Left ventricle myocardium inferior (tissue), 1 donor: ENCODE data around the gene RAD51B. TPM values are rescaled to one million over a fixed set of nuclear protein-coding genes. Genes with fewer than 3 reads are reported as not detected.
A peak's percentile ranks its signal among the peaks of the same experiment; 100 is the strongest.

Source experiments
- DNase-seq: peaks from one replicate; pipeline ENCODE4 v3.0.0-alpha.2; 2020
- H3K27ac ChIP-seq: fragments of 200-600 bp; replicated peaks from 2 replicates; pipeline ENCODE4 v1.8.0; 2021
- H3K27me3 ChIP-seq: fragments of 200-600 bp; 2 replicates; pipeline ENCODE4 v1.8.0; 2021; ENCODE audit warnings: low read depth
- H3K36me3 ChIP-seq: fragments of 200-600 bp; 2 replicates; pipeline ENCODE4 v1.8.0; 2021
- H3K4me1 ChIP-seq: fragments of 200-600 bp; 2 replicates; pipeline ENCODE4 v1.8.0; 2021
- H3K4me3 ChIP-seq: fragments of 200-600 bp; 2 replicates; pipeline ENCODE4 v1.8.0; 2021; ENCODE audit warnings: mild to moderate bottlenecking, moderate library complexity
- H3K9me3 ChIP-seq: fragments of 200-600 bp; replicated peaks from 2 replicates; pipeline ENCODE4 v1.8.0; 2021
- CTCF ChIP-seq: fragments of 200-600 bp; IDR thresholded peaks from 2 replicates; pipeline ENCODE4 v1.8.0; 2021; ENCODE audit warnings: antibody characterized with exemption, mild to moderate bottlenecking, borderline replicate concordance
- intact Hi-C: fragments of 100-400 bp; cut with micrococcal nuclease; formaldehyde crosslinking; loops from one replicate; pipeline ENCODE4 v1.11.0; 2022
- total RNA-seq: library from RNA; stranded (reverse); fragmentation: NEBNext Ultra II Directional; extraction: Animal tissue kit (Norgen Biotek cat#: 25700); gene quantifications from one replicate; pipeline ENCODE4 v1.2.1, GENCODE V29; 2021
- donor health status: DM: no; HTN: yes; CAD: no; lungs with severe emphysema.

The RAD51B gene
- total RNA-seq, 1 donor from 2014 or later, result 2.4 TPM

GRCh38 chr14:68599896-68600610, 780.5 kb downstream of the RAD51B start:
- H3K9me3 ChIP-seq, result no peaks in the 10 kb centered on the region
- no peaks in the 10 kb centered on the region for H3K36me3 ChIP-seq
- no peak overlapping the region for H3K4me3 ChIP-seq
- intact Hi-C loops, result no loop called here
- H3K4me1 ChIP-seq, result peaks cover 30% of the 10 kb centered on the region
- DNase-seq, result no peak
- H3K27ac ChIP-seq, result peak overlapping the region; percentile 93
- H3K27me3 ChIP-seq, result no peaks in the 10 kb centered on the region
- TF ChIP-seq CTCF, result no peak

- H3K9me3 ChIP-seq, result no peaks in the 10 kb centered on the region
- H3K27me3 ChIP-seq, result no peaks in the 10 kb centered on the region
- no peak overlapping the region for H3K4me3 ChIP-seq
- DNase-seq, result no peak
- peaks cover 47% of the 10 kb centered on the region for H3K4me1 ChIP-seq
- no peaks in the 10 kb centered on the region for H3K36me3 ChIP-seq
- no peak overlapping the region for H3K27ac ChIP-seq
- TF ChIP-seq CTCF, result no peak
- intact Hi-C loops, result no loop called here
Observed at GRCh38 chr14:68602507-68602906, 782.9 kb downstream of the RAD51B start.

DNA sequence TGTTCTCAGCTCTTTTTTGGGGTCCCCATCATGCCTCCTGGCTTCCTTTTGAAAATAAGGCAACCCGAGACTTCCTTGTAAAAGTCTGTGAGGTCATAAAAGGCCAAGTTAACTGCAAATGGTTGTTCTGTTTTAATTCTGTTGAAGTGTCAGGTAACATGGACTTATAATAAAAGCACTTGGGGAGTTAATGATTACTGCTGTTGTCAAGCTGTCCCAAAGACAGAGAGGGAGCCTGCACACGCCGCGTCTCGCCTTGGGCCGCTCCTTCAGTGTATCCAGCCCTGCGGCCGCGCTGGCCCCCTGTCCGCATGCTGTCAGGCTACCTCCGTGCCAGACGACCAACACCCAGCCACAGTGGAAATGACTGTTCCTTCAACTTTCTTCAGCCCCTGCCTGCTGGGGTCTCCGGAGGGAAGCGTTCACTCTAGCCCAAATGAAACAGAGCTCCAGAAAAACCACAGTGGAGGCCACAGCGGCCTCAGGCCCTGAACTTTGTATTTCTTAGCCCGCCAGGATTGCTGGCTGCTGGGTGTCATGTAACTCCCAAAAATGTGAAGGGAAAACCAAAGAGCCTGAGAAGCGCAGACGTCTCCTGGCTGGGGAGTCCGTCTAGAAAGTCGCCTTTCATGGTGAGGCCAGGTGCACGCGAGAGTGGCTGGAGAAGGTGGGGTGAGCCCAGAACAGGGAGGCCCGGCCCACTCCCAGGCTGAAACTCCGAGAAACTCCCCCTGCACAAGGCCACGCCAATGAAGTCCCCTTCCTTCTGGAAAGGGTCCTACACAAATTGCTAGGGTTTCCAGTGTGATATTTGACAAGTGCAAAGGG, 784.2 kb downstream of the RAD51B start:
- no peak overlapping the region for H3K4me3 ChIP-seq
- H3K36me3 ChIP-seq, result no peaks in the 10 kb centered on the region
- H3K27ac ChIP-seq, result no peak overlapping the region
- no peaks in the 10 kb centered on the region for H3K9me3 ChIP-seq
- TF ChIP-seq CTCF, result no peak
- H3K27me3 ChIP-seq, result no peaks in the 10 kb centered on the region
- H3K4me1 ChIP-seq, result peaks cover 48% of the 10 kb centered on the region
- DNase-seq, result no peak
- intact Hi-C loops, result no loop called here

- peaks cover 48% of the 10 kb centered on the region for H3K4me1 ChIP-seq
- no peak for TF ChIP-seq CTCF
Observed at GRCh38 chr14:68604361-68604730, 784.8 kb downstream of the RAD51B start.

GRCh38 chr14:68604822-68605221, 785.2 kb downstream of the RAD51B start:
- intact Hi-C loops, result no loop called here
- H3K4me1 ChIP-seq, result peaks cover 43% of the 10 kb centered on the region
- no peak overlapping the region for H3K4me3 ChIP-seq
- H3K36me3 ChIP-seq, result no peaks in the 10 kb centered on the region
- no peaks in the 10 kb centered on the region for H3K9me3 ChIP-seq
- no peaks in the 10 kb centered on the region for H3K27me3 ChIP-seq
- DNase-seq, result no peak
- H3K27ac ChIP-seq, result no peak overlapping the region
- TF ChIP-seq CTCF, result no peak

More at GRCh38 chr14:68604361-68604730, 784.8 kb downstream of the RAD51B start:
- H3K36me3 ChIP-seq, result no peaks in the 10 kb centered on the region
- H3K4me3 ChIP-seq, result no peak overlapping the region
- H3K27ac ChIP-seq, result no peak overlapping the region
- no peaks in the 10 kb centered on the region for H3K27me3 ChIP-seq
- DNase-seq, result no peak
- H3K9me3 ChIP-seq, result no peaks in the 10 kb centered on the region
- intact Hi-C loops, result no loop called here
